Dermis blood vessel endothelial cell (primary cell): Measurements from ENCODE around the gene CCDC157. TPM values are rescaled to one million over a fixed set of nuclear protein-coding genes. Genes with fewer than 3 reads are reported as not detected.
"Not testable (repeated sequence)": the region's sequence is repeated elsewhere in the genome, so short reads cannot be mapped to it uniquely, and the experiment has no call there.

Source experiments
- DNase-seq: peaks from one replicate; pipeline ENCODE4 v3.0.0; 2010
- total RNA-seq: library from RNA; depleted of rRNA; stranded (reverse); fragments of >200 nt; gene quantifications from 2 replicates; pipeline ENCODE4 v1.2.3, GENCODE V29; 2014

CCDC157 gene
- total RNA-seq, 1 donor from 2014 or later: 1.5 TPM

- no peak for DNase-seq
Observed at GRCh38 chr22:30326255-30326705, 30.5 kb upstream of the CCDC157 start.

GRCh38 chr22:30326706-30327362 is 30.0 kb upstream of the CCDC157 start, which contains the start of gene TBC1D10A:
Gene TBC1D10A (minus strand): TSS chr22:30326941. CDS start chr22:30326881, 60 bp downstream.
- peak; percentile 87 for DNase-seq

- no peak for DNase-seq
Observed at GRCh38 chr22:30327864-30328345, 28.9 kb upstream of the CCDC157 start.

GRCh38 chr22:30328466-30329049 is 28.2 kb upstream of the CCDC157 start:
- no peak for DNase-seq

GRCh38 chr22:30332551-30332950 is 24.3 kb upstream of the CCDC157 start:
- no peak for DNase-seq

GRCh38 chr22:30332994-30333706 is 23.7 kb upstream of the CCDC157 start:
- DNase-seq: no peak

GRCh38 chr22:30333707-30334087 is 23.1 kb upstream of the CCDC157 start:
- DNase-seq: no peak

- no peak for DNase-seq
Observed at GRCh38 chr22:30334646-30335045, 22.2 kb upstream of the CCDC157 start.

- DNase-seq: no peak
Observed at GRCh38 chr22:30335236-30335635, 21.6 kb upstream of the CCDC157 start.

- no peak for DNase-seq
Observed at GRCh38 chr22:30336752-30337460, 19.9 kb upstream of the CCDC157 start.

- DNase-seq: no peak
Observed at GRCh38 chr22:30337461-30337778, 19.4 kb upstream of the CCDC157 start.

- DNase-seq: not testable (repeated sequence)
Observed at GRCh38 chr22:30338341-30338740, 18.5 kb upstream of the CCDC157 start.

- no peak for DNase-seq
Observed at GRCh38 chr22:30338802-30339201, 18.0 kb upstream of the CCDC157 start.

GRCh38 chr22:30340911-30341685 is 15.7 kb upstream of the CCDC157 start:
- DNase-seq: no peak

- DNase-seq: no peak
Observed at GRCh38 chr22:30344447-30345200, 12.2 kb upstream of the CCDC157 start.

- DNase-seq: no peak
Observed at GRCh38 chr22:30347255-30347892, 9.4 kb upstream of the CCDC157 start.

- DNase-seq: no peak
Observed at GRCh38 chr22:30348404-30348803, 8.4 kb upstream of the CCDC157 start.

GRCh38 chr22:30348809-30349208 is 8.0 kb upstream of the CCDC157 start:
- DNase-seq: no peak

- DNase-seq: no peak
Observed at GRCh38 chr22:30351226-30351625, 5.6 kb upstream of the CCDC157 start.

GRCh38 chr22:30354644-30355043 is 2.2 kb upstream of the CCDC157 start:
- no peak for DNase-seq

- DNase-seq: no peak
Observed at GRCh38 chr22:30357236-30357570, 396 bp downstream of the CCDC157 start.
